HG02885 (cell line): ENCODE data around the gene SLC27A1.
"Not testable (repeated sequence)": the region's sequence is repeated elsewhere in the genome, so short reads cannot be mapped to it uniquely, and the experiment has no call there.

ENCODE experiments used
- ATAC-seq: cut with Tn5 transposase; IDR thresholded peaks from one replicate; pipeline ENCODE4 v1.9.1; 2021; ENCODE audit warnings: mild to moderate bottlenecking; ENCODE audit not compliant: unreplicated experiment, poor library complexity

Gene SLC27A1

DNA sequence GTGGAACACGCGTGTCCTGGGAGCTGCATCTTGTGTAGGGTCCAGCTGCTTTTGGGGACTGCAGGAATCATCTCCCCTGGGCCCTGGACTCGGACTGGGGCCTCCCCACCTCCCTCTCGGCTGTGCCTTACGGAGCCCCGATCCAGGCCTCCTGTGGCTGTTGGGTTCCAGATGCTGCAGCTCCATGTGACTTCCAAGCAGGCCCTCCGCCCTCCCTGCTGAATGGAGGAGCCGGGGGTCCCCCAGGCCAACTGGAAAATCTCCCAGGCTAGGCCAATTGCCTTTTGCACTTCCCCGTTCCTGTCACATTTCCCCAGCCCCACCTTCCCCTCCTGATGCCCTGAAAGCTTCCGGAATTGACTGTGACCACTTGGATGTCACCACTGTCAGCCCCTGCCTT lies 34.9 kb downstream of the SLC27A1 start:
- ATAC-seq = no peak

DNA sequence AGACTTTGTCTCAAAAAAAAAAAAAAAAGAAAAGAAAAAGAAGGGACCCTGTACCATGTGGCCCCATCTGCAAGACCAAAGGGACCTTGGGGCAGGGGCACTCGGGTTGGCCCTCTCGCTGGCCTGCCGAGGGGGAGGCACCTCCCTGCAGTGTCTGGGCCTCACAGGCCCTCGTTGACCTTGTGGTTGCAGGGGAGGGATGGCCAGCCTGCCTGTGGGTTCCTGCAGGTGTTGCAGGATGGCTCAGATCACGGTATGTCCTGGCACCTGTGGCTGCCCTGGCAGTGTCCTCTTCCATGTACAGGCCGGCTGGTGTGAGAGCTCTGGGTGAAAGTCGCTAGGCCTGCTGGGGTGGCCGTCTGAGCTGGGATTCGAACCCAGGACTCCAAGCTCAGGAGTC lies 36.4 kb downstream of the SLC27A1 start:
- no peak for ATAC-seq

DNA sequence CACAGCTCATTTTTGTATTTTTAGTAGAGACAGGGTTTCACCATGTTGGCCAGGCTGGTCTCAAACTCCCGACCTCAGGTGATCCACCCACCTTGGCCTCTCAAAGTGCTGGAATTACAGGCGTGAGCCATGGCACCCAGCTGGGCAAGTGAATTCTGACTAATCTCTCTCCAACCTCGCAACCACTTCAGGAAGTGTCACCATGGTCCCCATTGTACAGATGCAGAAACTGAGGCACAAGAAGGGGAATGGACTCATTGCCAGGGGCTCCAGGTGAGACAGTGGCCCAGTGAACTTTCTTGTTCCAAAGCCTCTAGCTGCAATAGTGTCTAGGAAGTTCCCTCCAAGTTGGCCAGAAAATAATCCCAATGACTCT lies 38.2 kb downstream of the SLC27A1 start:
- not testable (repeated sequence) for ATAC-seq

DNA sequence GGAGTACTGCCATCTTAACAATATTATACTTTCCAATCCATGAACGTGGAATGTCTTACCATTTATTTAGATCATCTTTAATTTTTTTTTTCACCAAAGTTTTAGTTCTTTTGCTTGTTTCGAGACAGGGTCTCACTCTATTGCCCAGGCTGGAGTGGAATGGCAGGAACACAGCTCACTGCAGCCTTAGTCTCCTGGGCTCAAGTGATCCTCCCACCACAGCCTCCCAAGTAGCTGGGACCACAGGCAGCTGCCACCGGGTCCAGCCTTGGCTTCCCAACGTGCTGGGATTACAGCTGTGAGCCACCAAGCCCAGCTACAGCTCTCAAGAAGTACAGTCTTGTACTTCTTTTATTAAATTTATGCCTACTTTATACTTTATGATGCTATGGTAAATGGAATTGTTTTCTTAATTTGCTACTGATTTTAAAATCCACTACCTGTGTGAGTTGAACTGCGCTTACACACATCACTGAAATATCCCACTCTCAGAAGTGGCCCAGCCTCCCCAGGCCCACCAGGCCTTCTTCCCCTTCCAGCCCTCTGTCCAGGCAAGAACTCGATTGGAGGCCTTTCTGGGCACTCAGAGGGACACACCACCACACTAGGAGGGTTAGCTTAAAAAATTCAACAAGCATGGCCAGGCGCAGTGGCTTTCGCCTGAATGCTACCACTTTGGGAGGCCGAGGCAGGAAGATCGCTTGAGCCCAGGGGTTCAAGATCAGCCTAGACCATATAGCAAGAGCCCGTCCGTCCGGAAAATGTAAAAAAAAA lies 40.1 kb downstream of the SLC27A1 start:
- ATAC-seq = no peak

DNA sequence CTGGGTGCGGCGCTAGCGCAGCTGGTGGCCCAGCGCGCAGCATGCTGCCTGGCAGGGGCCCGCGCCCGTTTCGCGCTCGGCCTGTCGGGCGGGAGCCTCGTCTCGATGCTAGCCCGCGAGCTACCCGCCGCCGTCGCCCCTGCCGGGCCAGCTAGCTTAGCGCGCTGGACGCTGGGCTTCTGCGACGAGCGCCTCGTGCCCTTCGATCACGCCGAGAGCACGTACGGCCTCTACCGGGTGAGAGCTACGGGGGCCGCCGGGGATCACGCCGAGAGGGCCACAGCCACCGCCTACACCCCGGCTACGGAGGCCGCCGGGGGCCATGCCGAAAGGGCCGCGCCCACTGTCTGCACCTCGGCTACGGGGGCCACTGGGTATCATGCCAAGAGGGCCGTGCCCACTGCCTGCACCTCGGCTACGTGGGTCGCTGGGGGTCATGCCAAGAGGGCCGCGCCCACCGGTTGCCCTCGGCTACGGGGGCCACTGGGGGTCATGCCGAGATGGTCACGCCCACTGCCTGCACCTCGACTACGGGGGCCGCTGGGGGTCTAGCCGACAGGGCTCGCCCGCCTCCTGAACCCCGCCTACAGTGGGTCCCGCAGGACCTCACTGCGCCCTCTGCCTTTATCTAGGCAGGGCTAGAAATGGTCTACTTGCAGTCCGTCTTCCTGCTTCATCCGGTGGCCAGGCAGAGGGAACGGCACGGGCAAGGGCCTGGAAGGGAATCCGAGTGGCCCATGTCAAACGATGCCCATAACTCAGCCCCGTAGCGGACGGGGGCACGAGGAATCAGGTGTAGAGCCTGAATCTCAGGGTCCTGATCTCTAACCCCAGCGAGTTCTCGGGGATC lies 41.6 kb downstream of the SLC27A1 start:
- peak; percentile 72 for ATAC-seq

DNA sequence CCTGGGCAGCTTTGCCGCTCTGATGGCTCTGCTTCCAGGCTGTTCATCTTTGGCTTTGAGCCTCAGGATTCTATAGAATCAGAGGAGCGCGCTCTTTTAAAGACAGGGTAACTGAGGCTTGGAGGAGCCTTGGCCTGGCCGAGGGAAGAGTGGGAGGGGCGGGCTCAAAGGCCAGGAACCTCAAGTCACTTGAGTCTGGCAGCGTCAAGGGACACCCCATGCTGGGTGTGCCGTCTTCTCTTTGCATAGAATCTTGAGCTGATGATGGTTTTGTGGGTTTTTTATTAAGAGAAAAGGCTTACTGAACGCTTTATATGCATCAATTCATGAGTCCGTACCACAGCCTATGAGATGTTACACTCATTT lies 42.2 kb downstream of the SLC27A1 start:
- no peak for ATAC-seq

DNA sequence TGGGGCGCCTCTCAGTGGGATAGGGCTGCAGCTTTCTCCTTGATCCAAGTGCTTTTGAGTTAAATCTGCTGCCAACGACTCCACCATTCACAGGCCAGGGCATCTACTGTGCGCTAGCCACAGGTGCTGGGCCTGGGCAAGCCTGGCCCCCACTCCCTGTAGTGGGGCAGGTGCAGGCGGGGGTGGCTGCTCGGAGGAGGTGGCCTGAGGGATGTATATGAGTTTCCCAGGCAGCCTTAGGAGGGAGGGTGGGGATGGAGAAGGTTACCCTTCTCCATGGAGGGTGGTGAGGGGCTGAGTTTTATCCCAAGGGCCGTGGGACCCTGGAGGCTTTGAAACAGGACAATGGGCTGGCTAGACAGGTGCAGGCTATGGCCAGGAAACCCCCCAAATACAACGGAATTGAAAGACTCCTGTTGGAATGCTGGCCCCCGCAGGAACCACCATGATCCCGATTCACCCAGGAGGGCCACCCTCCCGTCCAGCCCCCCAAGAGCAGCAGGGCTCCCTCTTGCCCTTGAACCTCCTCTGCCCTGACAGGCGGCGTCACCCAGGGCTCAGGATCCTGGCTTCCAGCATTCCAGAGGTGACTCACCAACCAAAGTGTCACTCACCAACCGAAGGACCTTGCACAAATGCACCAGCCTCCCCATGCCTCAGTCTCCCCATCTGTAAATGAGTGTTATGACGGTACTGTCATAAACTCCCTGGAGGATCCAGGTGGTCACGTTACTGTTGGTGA lies 45.3 kb downstream of the SLC27A1 start:
- ATAC-seq = no peak

DNA sequence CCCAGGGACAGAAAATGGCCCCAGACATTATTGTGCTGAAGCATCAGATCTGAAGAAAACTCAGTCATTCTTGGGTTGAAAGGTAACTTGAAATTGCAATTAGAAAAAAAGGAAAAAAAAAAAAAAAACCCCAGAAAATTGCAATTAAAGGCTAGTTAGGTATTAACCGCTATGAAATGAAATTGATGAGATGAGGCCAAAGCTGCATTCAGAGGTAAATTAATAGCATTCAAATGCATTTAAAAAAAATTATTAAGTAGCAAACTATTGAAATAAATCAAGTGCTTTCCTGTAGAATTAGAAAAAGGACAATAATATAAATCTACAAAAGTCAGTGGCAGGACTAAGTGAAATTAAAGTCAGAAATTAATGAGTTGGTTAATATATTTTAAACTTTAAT lies 47.6 kb downstream of the SLC27A1 start:
- ATAC-seq = no peak

DNA sequence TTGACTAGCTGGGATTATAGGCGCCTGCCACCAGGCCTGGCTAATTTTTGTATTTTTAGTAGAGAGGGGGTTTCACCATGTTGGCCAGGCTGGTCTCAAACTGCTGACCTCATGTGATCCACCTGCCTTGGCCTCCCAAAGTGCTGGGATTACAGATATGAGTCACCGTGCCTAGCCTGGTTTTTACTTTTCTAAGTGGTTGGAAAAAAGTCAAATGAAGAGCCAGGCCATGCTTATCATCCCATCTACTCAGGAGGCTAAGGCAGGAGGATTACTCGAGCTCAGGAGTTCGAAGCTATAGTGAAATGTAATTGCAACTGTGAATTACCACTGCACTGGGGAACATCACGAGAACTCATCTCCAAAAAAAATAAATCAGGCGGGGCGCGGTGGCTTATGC lies 48.3 kb downstream of the SLC27A1 start:
- ATAC-seq = not testable (repeated sequence)

DNA sequence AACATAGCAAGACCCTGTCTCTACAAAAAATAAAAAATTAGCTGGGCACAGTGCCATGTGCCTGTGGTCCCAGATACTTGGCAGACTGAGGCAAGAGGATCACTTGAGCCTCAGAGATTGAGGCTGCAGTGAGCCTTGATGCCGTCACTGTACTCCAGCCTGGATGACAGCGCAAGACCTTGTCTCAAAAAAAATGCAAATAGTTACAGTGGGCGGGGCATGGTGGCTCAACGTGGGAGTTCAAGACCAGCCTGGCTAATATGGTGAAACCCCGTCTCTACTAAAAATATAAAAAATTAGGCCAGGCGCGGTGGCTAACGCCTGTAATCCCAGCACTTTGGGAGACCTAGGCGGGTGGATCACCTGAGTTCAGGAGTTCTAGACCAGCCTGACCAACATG lies 49.6 kb downstream of the SLC27A1 start:
- no peak for ATAC-seq

DNA sequence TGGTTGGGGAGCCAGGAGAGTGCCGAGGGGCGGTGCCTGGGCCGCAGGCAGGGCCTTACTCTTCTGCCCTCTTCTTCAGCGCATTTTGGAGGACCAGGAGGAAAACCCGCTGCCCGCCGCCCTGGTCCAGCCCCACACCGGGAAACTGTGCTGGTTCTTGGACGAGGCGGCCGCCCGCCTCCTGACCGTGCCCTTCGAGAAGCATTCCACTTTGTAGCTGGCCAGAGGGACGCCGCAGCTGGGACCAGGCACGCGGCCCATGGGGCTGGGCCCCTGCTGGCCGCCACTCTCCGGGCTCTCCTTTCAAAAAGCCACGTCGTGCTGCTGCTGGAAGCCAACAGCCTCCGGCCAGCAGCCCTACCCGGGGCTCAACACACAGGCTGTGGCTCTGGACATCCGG lies 50.5 kb downstream of the SLC27A1 start:
- ATAC-seq = no peak

DNA sequence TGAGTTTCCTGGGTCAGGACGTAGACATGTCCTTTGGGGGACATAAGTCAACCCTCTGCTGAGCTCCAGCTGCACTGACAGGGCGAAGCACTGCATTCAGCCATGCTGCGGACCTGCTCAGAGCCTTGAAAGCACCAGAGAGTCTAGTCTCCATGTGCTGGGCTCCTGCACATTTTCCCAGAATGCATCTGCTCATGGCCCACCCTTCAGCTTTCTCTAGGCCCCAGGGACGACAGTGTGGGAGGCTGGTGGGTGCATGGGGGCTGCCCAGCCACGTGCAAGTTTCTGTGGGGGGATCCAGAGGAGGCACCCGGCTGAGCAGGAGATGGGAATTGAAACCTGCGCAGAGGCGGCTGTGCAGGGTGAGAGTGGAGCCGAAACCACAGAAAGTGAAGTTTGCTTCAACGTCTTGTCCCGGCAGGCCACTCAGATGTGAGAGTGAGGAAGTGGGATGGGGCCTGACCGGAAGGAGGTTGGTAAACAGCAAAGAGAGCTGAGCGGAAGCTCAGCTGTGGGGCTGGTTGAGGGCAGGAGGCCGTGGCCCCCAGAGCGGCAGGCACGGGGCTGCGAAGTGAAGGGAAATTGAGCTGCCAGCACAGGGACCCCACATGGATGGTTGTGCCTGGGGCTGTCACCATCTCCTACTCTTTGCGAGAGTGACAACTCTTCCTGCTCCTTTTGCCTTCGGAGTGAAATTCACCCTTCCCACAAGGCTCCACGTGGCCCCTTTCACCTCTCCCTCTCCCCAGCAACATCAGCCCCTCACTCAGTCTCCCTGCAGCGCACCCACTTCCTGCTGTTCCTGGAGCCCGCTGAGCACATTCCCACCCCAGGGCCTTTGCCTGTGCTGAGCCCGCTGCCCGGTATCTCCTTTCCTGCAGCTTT lies 52.9 kb downstream of the SLC27A1 start:
- ATAC-seq = peak; percentile 82

DNA sequence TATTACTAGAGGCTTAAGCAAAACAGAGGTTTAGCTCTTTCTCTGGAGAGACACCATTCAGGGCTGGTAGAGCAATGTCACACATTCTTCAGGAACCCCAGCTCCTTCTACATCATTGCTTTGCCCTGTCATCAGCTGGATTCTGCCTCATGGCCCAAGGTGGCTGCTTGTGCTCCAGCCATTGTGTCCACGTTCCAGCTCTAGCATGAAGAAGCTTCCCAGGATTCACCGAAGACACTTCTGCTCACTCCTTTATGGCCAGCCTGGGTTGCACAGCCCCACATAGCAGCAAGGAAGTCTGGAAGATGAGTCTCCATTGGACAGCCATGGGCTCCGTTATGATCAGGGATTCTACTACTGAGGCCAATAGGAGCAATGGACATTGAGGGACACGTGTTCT lies 54.3 kb downstream of the SLC27A1 start:
- no peak for ATAC-seq

DNA sequence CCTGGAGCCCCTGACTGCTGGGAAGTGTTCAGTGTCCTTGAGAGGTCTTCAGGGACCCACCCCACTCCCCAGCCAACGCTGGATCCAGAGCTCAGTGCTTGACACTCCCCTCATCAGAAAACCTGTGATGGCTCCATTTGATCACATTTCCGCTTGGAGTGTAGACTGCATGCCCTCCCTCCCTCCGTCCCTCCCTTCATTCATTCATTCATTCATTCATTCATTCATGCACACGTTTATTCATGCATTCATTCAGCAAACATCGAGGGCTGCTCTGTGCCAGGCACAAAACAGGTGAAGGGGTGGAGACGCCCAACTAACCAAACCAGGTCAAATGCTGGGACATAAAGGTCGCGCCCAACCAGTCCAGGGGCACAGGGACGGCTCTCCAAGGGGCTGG lies 54.8 kb downstream of the SLC27A1 start:
- ATAC-seq = no peak

DNA sequence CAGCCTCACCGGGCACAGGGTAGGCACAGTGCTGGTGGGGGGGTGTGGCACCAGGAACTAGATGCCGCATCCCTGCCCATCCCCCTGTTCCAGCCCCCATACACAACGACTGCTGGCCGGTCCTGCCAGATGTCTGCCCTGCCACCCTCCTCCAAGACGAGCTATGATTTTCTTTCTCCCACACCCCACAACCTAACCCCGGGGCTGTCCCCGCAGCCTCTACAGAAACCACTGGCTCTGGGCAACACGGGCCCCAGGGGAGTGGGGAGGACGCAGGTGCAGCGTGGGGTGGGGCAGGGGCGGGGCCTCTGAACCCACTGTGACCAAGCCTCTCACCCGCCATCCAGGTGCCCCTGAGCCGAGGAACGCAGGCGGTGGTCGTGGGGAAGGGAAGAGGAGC lies 56.6 kb downstream of the SLC27A1 start:
- ATAC-seq = peak; percentile 50

DNA sequence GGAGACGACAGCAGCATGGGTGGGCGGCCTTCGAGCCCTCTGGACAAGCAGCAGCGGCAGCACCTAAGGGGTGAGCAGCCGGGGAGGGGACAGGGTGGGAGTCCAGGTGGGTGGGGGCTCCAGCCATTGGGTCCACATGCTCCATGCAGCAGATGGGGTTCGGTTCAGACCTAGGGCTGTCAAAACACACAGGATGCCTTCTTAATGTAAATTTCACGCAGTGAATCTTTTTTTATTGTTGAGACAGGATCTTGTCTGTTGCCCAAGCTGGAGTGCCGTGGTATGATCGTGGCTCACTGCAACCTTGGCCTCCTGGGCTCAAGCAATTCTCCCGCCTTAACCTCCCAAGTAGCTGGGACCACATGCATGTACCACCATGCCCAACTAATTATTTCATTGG lies 57.0 kb downstream of the SLC27A1 start:
- ATAC-seq = no peak

DNA sequence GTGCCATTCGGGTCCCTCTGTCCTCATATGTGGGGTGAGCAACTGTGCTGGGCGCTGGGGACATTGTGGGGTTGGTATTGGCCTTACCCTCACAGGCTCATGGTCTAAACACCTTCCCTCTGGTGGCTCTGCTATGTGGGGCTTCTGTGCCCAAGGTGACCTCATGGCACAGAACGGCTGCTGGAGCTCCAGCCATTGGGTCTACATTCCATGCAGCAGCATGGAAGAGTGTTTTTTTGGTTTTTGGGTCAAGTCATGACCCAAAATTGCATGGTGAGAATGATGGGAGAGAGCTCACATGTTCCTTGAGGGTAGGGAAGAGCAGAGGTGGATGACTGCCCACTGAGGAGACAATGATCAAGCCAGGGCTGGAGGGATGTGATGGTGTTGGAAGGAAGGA lies 58.3 kb downstream of the SLC27A1 start:
- no peak for ATAC-seq

DNA sequence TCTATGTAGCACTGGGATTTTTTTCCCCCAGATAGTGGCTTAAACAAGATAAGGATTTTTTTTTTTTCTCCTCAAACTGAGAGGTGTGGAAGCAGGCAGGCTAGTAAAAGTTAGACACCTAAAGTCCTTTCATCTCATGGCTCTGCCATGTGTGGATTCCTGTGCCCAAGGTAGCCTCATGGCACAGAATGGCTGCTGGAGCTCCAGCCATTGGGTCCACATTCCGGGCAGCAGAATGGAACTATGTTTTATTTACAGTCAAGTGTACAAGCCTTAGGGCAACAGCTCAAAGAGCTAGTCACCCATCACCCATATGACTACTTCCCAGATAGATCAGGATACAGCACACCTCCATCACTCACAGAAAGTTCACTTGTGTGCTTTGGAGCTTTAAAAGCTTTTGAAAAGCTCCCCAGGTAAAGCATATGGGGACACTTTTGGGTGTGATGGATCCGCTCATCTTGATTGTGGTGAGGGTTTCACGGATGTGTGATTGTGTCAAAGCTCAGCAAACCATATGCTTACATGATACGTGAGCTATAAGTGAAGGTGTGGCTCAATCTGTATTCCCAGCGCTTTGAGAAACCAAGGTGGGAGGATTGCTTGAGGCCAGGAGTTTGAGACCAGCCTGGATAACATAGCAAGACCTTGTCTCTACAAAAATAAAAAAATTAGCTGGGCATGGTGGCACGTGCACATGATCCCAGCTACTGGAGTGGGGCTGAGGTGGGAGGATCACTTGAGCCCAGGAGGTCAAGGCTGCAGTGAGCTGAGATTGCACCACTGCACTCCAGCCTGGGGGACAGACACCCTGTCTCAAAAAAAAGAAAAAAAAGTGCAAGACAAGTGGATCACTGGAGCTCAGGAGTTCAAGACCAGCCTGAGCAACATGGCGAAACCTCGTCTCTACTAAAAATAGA lies 59.2 kb downstream of the SLC27A1 start:
- no peak for ATAC-seq

DNA sequence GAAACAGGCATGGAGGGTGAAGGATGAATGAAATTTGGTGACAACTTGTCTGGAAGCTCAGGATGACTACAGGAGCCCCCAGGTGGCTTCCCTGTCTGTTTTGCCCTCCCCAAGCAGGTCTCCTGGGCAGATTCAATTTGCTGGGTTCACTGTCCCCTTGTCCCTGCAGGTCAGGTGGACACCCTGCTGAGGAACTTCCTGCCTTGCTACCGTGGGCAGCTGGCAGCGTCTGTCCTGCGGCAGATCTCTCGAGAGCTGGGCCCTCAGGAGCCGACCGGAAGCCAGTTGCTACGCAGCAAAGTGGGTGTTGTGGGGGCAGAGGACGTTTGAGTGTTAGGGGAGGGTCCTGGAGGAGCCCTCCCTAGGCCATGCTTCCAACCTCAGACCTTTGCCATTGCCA lies 60.3 kb downstream of the SLC27A1 start:
- ATAC-seq = no peak
